ENCODE measurements around the gene SCML1. TPM values are rescaled to one million over a fixed set of nuclear protein-coding genes. Genes with fewer than 3 reads are reported as not detected.
A peak's percentile ranks its signal among the peaks of the same experiment; 100 is the strongest.

The SCML1 gene
- total RNA-seq, 2 experiments from 2014 or later = 5.3 to 6.1 TPM

- Mint-ChIP-seq H3K27ac (no peak overlapping the region), H3K4me1 (no peaks in the 10 kb centered on the region), H3K9me3 (no peaks in the 10 kb centered on the region), H3K36me3 (ENCODE audit: low read depth) (no peaks in the 10 kb centered on the region), H3K27me3 (no peaks in the 10 kb centered on the region), H3K4me3 (no peak overlapping the region)
- no peak for DNase-seq
- POLR2A ChIA-PET = no interaction called here
- CTCF ChIA-PET = no interaction called here
Measured at GRCh38 chrX:17719711-17720110, 17.6 kb upstream of the SCML1 start.

GRCh38 chrX:17721715-17722114 is 15.6 kb upstream of the SCML1 start:
- Mint-ChIP-seq H3K27ac (no peak overlapping the region), H3K4me1 (no peaks in the 10 kb centered on the region), H3K9me3 (no peaks in the 10 kb centered on the region), H3K27me3 (no peaks in the 10 kb centered on the region), H3K36me3 (ENCODE audit: low read depth) (no peaks in the 10 kb centered on the region), H3K4me3 (no peak overlapping the region)
- no peak for DNase-seq
- CTCF ChIA-PET = no interaction called here
- POLR2A ChIA-PET = no interaction called here

DNA sequence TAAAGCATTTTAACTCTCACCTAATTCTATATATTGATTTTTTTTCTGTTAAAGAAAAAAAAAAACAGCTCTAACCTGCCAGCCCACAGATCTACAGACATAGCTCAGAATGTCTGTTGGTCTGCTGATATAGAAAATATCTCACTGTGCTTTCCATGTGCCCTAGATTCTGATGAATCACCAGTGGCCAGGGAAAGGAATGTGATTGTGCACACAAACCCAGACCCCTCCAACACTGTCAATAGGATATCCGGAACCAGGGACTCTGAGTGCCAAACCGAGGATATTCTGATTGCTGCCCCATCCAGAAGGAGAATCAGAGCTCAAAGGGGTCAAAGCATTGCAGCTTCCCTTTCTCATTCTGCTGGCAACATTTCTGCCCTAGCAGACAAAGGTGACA is 12.1 kb upstream of the SCML1 start:
- no peak for DNase-seq

GRCh38 chrX:17732138-17732783 is 5.0 kb upstream of the SCML1 start:
- no peak overlapping the region for H3K4me3 Mint-ChIP-seq
- no peaks in the 10 kb centered on the region for H3K4me1 Mint-ChIP-seq
- CTCF ChIA-PET = no interaction called here
- H3K27ac Mint-ChIP-seq = no peak overlapping the region
- H3K36me3 Mint-ChIP-seq (ENCODE audit: low read depth) = no peaks in the 10 kb centered on the region
- H3K27me3 Mint-ChIP-seq = peaks cover 7% of the 10 kb centered on the region
- POLR2A ChIA-PET = no interaction called here
- no peaks in the 10 kb centered on the region for H3K9me3 Mint-ChIP-seq
- DNase-seq = no peak

More for the DNA sequence above, 12.1 kb upstream of the SCML1 start:
- POLR2A ChIA-PET = no interaction called here
- Mint-ChIP-seq H3K27me3 (no peaks in the 10 kb centered on the region), H3K36me3 (ENCODE audit: low read depth) (no peaks in the 10 kb centered on the region), H3K4me3 (no peak overlapping the region), H3K9me3 (no peaks in the 10 kb centered on the region), H3K4me1 (no peaks in the 10 kb centered on the region), H3K27ac (no peak overlapping the region)
- CTCF ChIA-PET = interaction anchor here (0.5 kb wide), 1 partner anchor 11 kb away, joined by 3 read pairs; no protein-coding TSS in a partner anchor

DNA sequence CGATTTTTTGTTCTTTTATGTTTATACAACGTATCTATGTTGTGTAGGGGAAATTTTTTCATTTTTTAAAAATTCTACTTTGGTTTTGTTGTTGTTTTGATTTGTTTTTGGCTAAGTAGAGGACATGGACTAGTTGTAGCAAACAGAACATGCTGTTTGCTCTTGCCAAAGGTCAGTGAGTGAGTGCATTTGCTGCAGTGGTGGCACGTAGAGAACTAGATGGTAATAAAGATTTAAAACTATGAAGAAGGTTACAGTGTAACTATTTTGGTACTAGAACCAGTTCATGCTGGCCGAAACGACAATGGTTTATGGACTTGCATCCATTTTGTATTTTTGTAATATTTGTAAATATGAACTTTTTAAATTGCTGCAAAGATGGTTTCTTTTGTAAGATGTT is 1.9 kb upstream of the SCML1 start:
- Mint-ChIP-seq H3K4me1 (peaks cover 22% of the 10 kb centered on the region), H3K36me3 (ENCODE audit: low read depth) (no peaks in the 10 kb centered on the region), H3K4me3 (no peak overlapping the region), H3K27ac (no peak overlapping the region), H3K27me3 (peaks cover 24% of the 10 kb centered on the region), H3K9me3 (no peaks in the 10 kb centered on the region)
- CTCF ChIA-PET = no interaction called here
- no peak for DNase-seq
- POLR2A ChIA-PET = no interaction called here

DNA sequence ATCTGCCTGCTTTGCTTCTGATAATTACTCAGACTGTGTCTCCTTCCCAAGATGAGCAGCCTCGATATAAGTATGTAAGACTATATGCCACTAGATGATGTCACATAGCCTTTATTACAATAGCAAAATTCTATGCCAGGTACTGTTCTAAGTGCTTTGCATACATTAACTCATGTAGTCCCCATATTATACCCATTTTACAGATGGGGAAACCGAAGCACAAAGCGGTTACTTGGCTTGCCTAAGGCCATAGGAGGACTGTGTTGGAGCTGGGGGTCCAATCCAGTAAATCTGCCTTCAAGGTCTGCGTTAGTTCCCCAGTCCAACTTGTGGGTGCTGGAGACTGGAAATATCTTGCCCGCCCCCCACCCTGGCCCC is 826 bp upstream of the SCML1 start:
- peaks cover 32% of the 10 kb centered on the region for H3K27me3 Mint-ChIP-seq
- peak overlapping the region; percentile 89 for H3K27ac Mint-ChIP-seq
- H3K36me3 Mint-ChIP-seq (ENCODE audit: low read depth) = no peaks in the 10 kb centered on the region
- CTCF ChIA-PET = interaction anchor here (0.7 kb wide), 1 partner anchor 10 kb away, joined by 3 read pairs; no protein-coding TSS in a partner anchor
- DNase-seq = no peak
- peak overlapping the region; percentile 89 for H3K4me3 Mint-ChIP-seq
- POLR2A ChIA-PET = no interaction called here
- H3K9me3 Mint-ChIP-seq = no peaks in the 10 kb centered on the region
- H3K4me1 Mint-ChIP-seq = peaks cover 25% of the 10 kb centered on the region

DNA sequence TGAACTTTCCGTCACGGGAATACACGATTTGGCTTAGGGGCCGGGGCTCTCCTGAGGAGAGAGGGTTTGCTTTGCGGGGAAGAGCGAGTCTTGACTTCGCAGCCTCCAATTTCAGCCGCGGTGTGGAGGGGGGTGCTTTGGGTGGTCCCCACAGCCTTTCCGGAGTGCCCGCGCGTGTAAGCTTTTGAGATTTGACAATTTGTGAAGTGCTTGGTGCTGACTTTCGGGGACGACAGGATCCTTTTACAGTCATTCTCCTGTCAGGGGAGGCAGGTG is 355 bp downstream of the SCML1 start:
- no peak for DNase-seq
- Mint-ChIP-seq H3K9me3 (no peaks in the 10 kb centered on the region), H3K27me3 (peaks cover 39% of the 10 kb centered on the region), H3K4me1 (peaks cover 25% of the 10 kb centered on the region), H3K4me3 (peak overlapping the region; percentile 89), H3K27ac (peak overlapping the region; percentile 89), H3K36me3 (ENCODE audit: low read depth) (no peaks in the 10 kb centered on the region)
- POLR2A ChIA-PET = no interaction called here
- CTCF ChIA-PET = no interaction called here

DNA sequence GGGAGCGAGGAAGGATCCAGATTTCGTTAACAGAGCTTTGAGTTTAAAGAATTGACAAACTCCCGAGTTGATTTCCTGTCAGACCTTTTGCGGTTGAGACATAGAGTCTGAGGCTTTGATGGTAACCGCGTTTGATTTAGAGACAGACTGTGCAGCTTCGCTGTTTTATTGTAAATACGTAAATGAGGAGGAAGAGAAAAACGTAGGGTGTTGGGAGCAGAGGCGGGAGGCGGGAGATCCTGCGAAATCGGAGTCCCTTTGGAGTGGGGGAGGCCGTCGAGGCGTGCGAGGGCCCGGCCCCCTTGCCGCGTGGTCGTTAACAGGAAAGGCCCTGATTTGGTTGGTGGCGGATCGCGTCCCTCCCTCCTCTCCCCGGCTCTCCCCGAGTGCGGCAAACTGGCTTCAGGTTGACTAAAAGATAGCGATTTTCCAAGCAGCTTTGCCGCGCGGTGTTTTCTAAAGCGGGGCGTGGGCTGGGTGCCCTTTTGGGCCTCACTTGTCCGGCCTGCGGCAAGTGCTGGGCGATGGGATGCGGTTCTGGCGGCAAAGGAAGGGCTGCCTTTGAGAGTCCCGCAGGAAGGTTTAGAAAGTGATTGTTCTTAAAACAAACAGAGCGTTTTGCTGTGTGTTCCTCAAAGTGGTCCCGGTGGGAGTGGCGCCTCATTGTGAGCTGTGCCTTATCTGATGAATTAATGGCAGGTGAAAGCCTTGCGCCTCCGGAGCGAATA is 857 bp downstream of the SCML1 start:
- H3K36me3 Mint-ChIP-seq (ENCODE audit: low read depth) = no peaks in the 10 kb centered on the region
- POLR2A ChIA-PET = no interaction called here
- peaks cover 42% of the 10 kb centered on the region for H3K27me3 Mint-ChIP-seq
- peaks cover 25% of the 10 kb centered on the region for H3K4me1 Mint-ChIP-seq
- no peaks in the 10 kb centered on the region for H3K9me3 Mint-ChIP-seq
- peak; percentile 56 for DNase-seq
- CTCF ChIA-PET = no interaction called here
- peak overlapping the region; percentile 89 for H3K4me3 Mint-ChIP-seq
- H3K27ac Mint-ChIP-seq = peak overlapping the region; percentile 89

DNA sequence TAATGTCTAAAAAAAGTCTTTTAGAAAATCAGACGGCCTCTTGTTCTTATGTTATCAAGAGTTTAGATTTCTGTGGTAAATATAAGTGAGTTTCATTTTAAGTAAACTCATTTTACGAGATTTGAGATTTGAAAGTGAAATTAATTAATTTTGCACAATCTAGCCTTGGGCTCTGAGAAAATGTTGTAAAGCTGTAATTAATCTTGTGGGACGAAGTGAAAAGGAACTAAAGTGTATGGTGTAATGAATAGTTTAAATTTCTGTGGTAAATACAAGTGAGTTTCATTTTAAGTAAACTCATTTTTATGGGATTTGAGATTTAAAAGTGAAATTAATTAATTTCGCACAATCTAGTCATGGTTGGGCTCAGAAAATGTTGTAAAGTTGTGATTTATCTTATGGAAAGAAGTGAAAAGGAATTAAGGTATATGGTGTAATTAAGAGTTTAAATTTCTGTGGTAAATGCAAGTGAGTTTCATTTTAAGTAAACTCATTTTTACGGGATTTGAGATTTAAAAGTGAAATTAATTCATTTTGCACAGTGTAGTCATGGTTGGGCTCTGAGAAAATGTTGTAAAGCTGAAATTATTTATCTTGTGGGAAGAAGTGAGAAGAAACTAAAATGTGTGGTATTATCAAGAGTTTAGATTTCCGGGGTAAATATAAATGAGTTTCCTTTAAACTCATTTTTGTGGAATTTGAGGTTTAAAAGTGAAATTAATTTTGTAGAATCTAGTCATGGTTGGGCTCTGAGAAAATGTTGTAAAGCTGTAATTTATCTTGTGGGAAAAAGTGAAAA is 1.6 kb downstream of the SCML1 start:
- DNase-seq = no peak
- POLR2A ChIA-PET = no interaction called here
- CTCF ChIA-PET = no interaction called here

DNA sequence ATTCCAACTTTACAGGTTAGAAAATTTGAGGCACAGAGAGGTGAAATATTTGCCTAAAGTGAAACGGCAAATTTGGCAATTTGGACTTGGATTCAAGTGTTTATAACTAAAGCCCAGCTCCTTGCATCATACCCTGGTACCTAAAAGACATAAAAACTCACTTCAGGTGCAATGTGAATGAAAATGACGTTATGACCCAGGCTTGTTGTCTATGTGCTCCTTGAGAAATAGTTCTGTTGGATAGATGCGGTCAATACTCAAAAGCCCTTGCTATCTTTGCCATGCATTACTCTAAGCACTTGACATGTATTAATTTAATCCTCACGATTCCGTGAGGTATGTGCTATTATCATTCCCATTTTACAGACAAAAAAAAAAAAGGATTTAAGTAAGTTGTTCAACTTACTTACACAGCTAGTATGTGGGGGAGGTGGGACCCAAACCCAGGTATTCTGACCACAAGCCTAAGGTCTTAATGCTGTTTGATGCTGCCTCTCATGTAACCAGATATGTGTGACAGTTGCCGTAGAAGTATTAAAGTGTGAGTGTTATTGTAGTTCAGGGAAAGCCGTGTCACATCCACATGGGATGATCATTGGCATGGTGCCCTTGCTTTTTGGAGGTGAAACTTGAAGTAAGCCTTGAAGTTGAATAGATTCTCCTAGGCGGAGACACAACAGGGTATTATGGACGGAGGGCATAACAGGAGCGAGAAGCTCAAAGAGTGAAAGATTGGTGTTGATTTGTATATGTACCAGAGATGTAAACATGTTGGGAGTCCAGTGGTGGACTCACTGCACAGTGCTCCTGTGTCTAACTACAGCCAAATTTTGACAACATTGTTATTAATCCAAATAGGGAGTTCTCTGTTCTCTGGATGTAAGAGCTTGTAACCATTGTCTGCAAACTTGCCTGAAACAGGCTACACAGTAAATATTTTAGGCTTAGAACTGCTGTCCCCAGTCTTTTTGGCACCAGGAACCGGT is 3.1 kb downstream of the SCML1 start:
- peaks cover 37% of the 10 kb centered on the region for H3K27me3 Mint-ChIP-seq

More for the DNA sequence above, 1.6 kb downstream of the SCML1 start:
- H3K27me3 Mint-ChIP-seq = peaks cover 43% of the 10 kb centered on the region
- peak overlapping the region; percentile 89 for H3K4me3 Mint-ChIP-seq
- no peaks in the 10 kb centered on the region for H3K9me3 Mint-ChIP-seq
- H3K4me1 Mint-ChIP-seq = peaks cover 25% of the 10 kb centered on the region
- H3K36me3 Mint-ChIP-seq (ENCODE audit: low read depth) = no peaks in the 10 kb centered on the region
- peak overlapping the region; percentile 89 for H3K27ac Mint-ChIP-seq

DNA sequence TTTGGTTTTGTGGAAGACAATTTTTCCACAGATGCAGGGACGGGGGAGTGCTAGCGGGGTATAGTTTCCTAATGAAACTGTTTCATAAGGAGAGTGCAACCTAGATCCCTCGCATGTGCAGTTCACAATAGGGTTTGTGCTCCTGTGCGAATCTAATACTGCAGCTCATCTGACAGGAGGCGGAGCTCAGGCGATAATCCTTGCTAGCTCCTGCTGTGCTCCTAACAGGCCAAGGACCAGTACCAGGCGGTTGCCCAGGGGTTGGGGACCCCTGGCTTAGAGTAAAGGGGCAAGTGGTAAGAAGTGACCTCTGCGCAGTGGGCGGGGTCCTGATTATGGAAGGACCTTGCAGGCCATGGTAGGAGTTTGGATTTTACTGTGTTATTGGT is 3.8 kb downstream of the SCML1 start:
- no peaks in the 10 kb centered on the region for H3K36me3 Mint-ChIP-seq (ENCODE audit: low read depth)
- peaks cover 37% of the 10 kb centered on the region for H3K27me3 Mint-ChIP-seq
- H3K9me3 Mint-ChIP-seq = no peaks in the 10 kb centered on the region
- DNase-seq = no peak
- H3K4me3 Mint-ChIP-seq = no peak overlapping the region
- ChIA-PET CTCF (no interaction called here), POLR2A (no interaction called here)
- no peak overlapping the region for H3K27ac Mint-ChIP-seq
- H3K4me1 Mint-ChIP-seq = peaks cover 25% of the 10 kb centered on the region

More for the DNA sequence above, 3.1 kb downstream of the SCML1 start:
- H3K4me3 Mint-ChIP-seq = no peak overlapping the region
- CTCF ChIA-PET = no interaction called here
- DNase-seq = no peak
- peaks cover 25% of the 10 kb centered on the region for H3K4me1 Mint-ChIP-seq
- POLR2A ChIA-PET = interaction anchor here (0.7 kb wide), 1 partner anchor 248 kb away, joined by 9 read pairs; no protein-coding TSS in a partner anchor
- no peak overlapping the region for H3K27ac Mint-ChIP-seq
- H3K9me3 Mint-ChIP-seq = no peaks in the 10 kb centered on the region
- no peaks in the 10 kb centered on the region for H3K36me3 Mint-ChIP-seq (ENCODE audit: low read depth)

DNA sequence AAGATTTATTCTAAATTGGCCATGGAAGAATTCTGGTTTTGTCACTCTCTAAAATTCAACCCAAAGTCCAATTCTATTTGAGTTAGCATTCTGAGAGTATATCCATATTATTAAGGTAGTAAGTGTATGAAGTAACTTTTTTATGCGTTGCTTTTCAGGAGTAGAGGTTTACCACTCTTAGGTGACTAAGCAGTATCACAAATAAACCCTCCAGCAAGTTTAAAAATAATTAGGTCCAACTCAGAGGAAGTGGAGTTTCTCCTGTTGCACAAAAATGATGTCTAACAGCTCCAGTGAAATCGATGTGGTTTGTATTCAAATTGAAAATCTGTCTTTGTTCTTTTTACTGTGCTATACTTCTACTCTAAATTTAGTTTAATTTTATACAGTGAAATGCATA is 6.6 kb downstream of the SCML1 start:
- peaks cover 32% of the 10 kb centered on the region for H3K27me3 Mint-ChIP-seq
- ChIA-PET POLR2A (interaction anchor here (0.6 kb wide), 1 partner anchor 183 kb away, joined by 3 read pairs; no protein-coding TSS in a partner anchor), CTCF (no interaction called here)
- no peak for DNase-seq
- H3K9me3 Mint-ChIP-seq = no peaks in the 10 kb centered on the region
- H3K36me3 Mint-ChIP-seq (ENCODE audit: low read depth) = no peaks in the 10 kb centered on the region
- no peak overlapping the region for H3K4me3 Mint-ChIP-seq
- H3K27ac Mint-ChIP-seq = no peak overlapping the region
- H3K4me1 Mint-ChIP-seq = peaks cover 14% of the 10 kb centered on the region

Measured in activated CD4-positive, alpha-beta T cell treated with anti-CD3 and anti-CD28 coated beads, Interleukin-2, amount 10 ng/mL, durations not matched to agents 7 days and 5 days (primary cell).